H9 (cell line): ENCODE data around the gene TFRC. TPM values are rescaled to one million over a fixed set of nuclear protein-coding genes. Genes with fewer than 3 reads are reported as not detected.

Experiments
- DNase-seq: peaks from one replicate; pipeline ENCODE4 v3.0.0-alpha.2; 2017
- H2AFZ ChIP-seq: one replicate; pipeline ENCODE4 v1.6.1; 2013; ENCODE audit warnings: mild to moderate bottlenecking, low read length, control low read depth, moderate library complexity
- H2AK5ac ChIP-seq: 2 replicates; pipeline ENCODE4 v1.6.1; 2013; ENCODE audit warnings: low read length, control low read depth, mixed read lengths; ENCODE audit not compliant: insufficient read length
- H2BK120ac ChIP-seq: one replicate; pipeline ENCODE4 v1.6.1; 2013; ENCODE audit warnings: low read depth, mild to moderate bottlenecking, low read length, control low read depth, inconsistent platforms; ENCODE audit not compliant: poor library complexity, severe bottlenecking
- H2BK12ac ChIP-seq: 2 replicates; pipeline ENCODE4 v1.6.1; 2013; ENCODE audit warnings: low read length, control low read depth, mixed read lengths, low read depth; ENCODE audit not compliant: insufficient read length
- H2BK15ac ChIP-seq: 2 replicates; pipeline ENCODE4 v1.6.1; 2013; ENCODE audit warnings: low read depth, low read length, control low read depth
- H2BK20ac ChIP-seq: one replicate; pipeline ENCODE4 v1.6.1; 2013; ENCODE audit warnings: low read depth, mild to moderate bottlenecking, low read length, control low read depth, inconsistent platforms; ENCODE audit not compliant: poor library complexity, severe bottlenecking
- H2BK5ac ChIP-seq: 2 replicates; pipeline ENCODE4 v1.6.1; 2013; ENCODE audit warnings: low read length, control low read depth, mixed read lengths; ENCODE audit not compliant: insufficient read length
- H3K14ac ChIP-seq: 2 replicates; pipeline ENCODE4 v1.6.1; 2013; ENCODE audit warnings: low read length, control low read depth; ENCODE audit not compliant: insufficient read depth
- H3K18ac ChIP-seq: 2 replicates; pipeline ENCODE4 v1.6.1; 2013; ENCODE audit warnings: low read depth, mild to moderate bottlenecking, mixed read lengths, low read length, control low read depth; ENCODE audit not compliant: insufficient read length
- H3K23ac ChIP-seq: 2 replicates; pipeline ENCODE4 v1.6.1; 2013; ENCODE audit warnings: low read length, control low read depth, mixed read lengths, low read depth; ENCODE audit not compliant: insufficient read length
- H3K23me2 ChIP-seq: 2 replicates; pipeline ENCODE4 v1.6.1; 2013; ENCODE audit warnings: low read depth, mild to moderate bottlenecking, mixed read lengths, low read length, control low read depth; ENCODE audit not compliant: insufficient read length, poor library complexity, severe bottlenecking
- H3K27ac ChIP-seq: 2 replicates; pipeline ENCODE4 v1.5.1; 2013; ENCODE audit warnings: low read length, control low read depth, mixed read lengths, low read depth; ENCODE audit not compliant: insufficient read length
- H3K27me3 ChIP-seq: 2 replicates; pipeline ENCODE4 v1.6.1; 2013; ENCODE audit warnings: low read length, control low read depth, inconsistent platforms; ENCODE audit not compliant: insufficient read depth
- H3K4ac ChIP-seq: 2 replicates; pipeline ENCODE4 v1.6.1; 2013; ENCODE audit warnings: low read depth, mild to moderate bottlenecking, control low read depth, inconsistent platforms, low read length, moderate library complexity
- H3K4me1 ChIP-seq: 2 replicates; pipeline ENCODE4 v1.6.1; 2013; ENCODE audit warnings: low read length, control low read depth, inconsistent platforms; ENCODE audit not compliant: insufficient read depth
- H3K4me2 ChIP-seq: 2 replicates; pipeline ENCODE4 v1.6.1; 2013; ENCODE audit warnings: low read length, control low read depth, mixed read lengths; ENCODE audit not compliant: insufficient read length, insufficient read depth
- H3K56ac ChIP-seq: 2 replicates; pipeline ENCODE4 v1.6.1; 2013; ENCODE audit warnings: low read depth, mild to moderate bottlenecking, mixed read lengths, low read length, control low read depth; ENCODE audit not compliant: insufficient read length
- H3K79me1 ChIP-seq: 2 replicates; pipeline ENCODE4 v1.6.1; 2013; ENCODE audit warnings: low read depth, mild to moderate bottlenecking, moderate library complexity, low read length, control low read depth, inconsistent platforms; ENCODE audit not compliant: insufficient read depth, poor library complexity, severe bottlenecking
- H3K79me2 ChIP-seq: 2 replicates; pipeline ENCODE4 v1.6.1; 2013; ENCODE audit warnings: low read length, control low read depth, inconsistent platforms; ENCODE audit not compliant: insufficient read depth
- H3K9ac ChIP-seq: 2 replicates; pipeline ENCODE4 v1.6.1; 2013; ENCODE audit warnings: low read length, control low read depth, mixed read lengths; ENCODE audit not compliant: insufficient read length; ENCODE audit errors: extremely low read depth
- H3K9me3 ChIP-seq: one replicate; pipeline ENCODE4 v1.6.1; 2013; ENCODE audit warnings: low read depth, low read length, inconsistent platforms; ENCODE audit not compliant: control insufficient read depth
- H3T11ph ChIP-seq: one replicate; pipeline ENCODE4 v1.6.1; 2013; ENCODE audit warnings: mild to moderate bottlenecking, low read length, control low read depth, inconsistent platforms
- H4K20me1 ChIP-seq: one replicate; pipeline ENCODE4 v1.6.1; 2013; ENCODE audit not compliant: control insufficient read depth, insufficient read length, insufficient read depth
- H4K5ac ChIP-seq: 2 replicates; pipeline ENCODE4 v1.6.1; 2013; ENCODE audit warnings: low read depth, mild to moderate bottlenecking, mixed read lengths, low read length, control low read depth; ENCODE audit not compliant: insufficient read length
- H4K8ac ChIP-seq: replicated peaks from 2 replicates; pipeline ENCODE4 v1.6.1; 2013; ENCODE audit warnings: low read length, control low read depth, mixed read lengths, low read depth; ENCODE audit not compliant: insufficient read length
- H4K91ac ChIP-seq: 2 replicates; pipeline ENCODE4 v1.6.1; 2013; ENCODE audit warnings: low read depth, mild to moderate bottlenecking, moderate library complexity, mixed read lengths, low read length, control low read depth; ENCODE audit not compliant: insufficient read length
- H3K27ac Mint-ChIP-seq, 3 experiments: 2 replicates in 2 of 3; 3 replicates in 1 of 3; pipeline ENCODE4 v1.8.0; 2020 to 2021; ENCODE audit warnings: mixed read lengths in 3 of 3, mild to moderate bottlenecking in 1 of 3, moderate library complexity in 1 of 3
- H3K27me3 Mint-ChIP-seq: 2 replicates; pipeline ENCODE4 v1.8.0; 2021; ENCODE audit warnings: low read depth, mild to moderate bottlenecking, moderate library complexity, mixed read lengths
- H3K36me3 Mint-ChIP-seq, 3 experiments: 2 replicates in 2 of 3; 3 replicates in 1 of 3; pipeline ENCODE4 v1.8.0; 2020 to 2021; ENCODE audit warnings: low read depth in 3 of 3, mixed read lengths in 3 of 3; ENCODE audit not compliant: insufficient read depth in 1 of 3
- H3K4me1 Mint-ChIP-seq, 2 experiments: 2 replicates each; pipeline ENCODE4 v1.8.0; 2020; ENCODE audit warnings: mixed read lengths in 2 of 2
- H3K4me3 Mint-ChIP-seq, 2 experiments: 2 replicates in 1 of 2; 3 replicates in 1 of 2; pipeline ENCODE4 v1.8.0; 2020 to 2021; ENCODE audit warnings: mild to moderate bottlenecking in 2 of 2, mixed read lengths in 2 of 2, moderate library complexity in 1 of 2
- H3K9me3 Mint-ChIP-seq, 2 experiments: 2 replicates in 1 of 2; 3 replicates in 1 of 2; pipeline ENCODE4 v1.8.0; 2020; ENCODE audit warnings: mild to moderate bottlenecking in 2 of 2, mixed read lengths in 2 of 2, moderate library complexity in 1 of 2
- WGBS: extraction: QIAGEN DNeasy Blood & Tissue Kit; methylation state at CpG from one replicate; pipeline ENCODE4 v1.1.7; 2013; ENCODE audit warnings: missing lambda C conversion rate, low lambda C conversion rate, mixed read lengths; ENCODE audit not compliant: insufficient read length; ENCODE audit errors: extremely low coverage; 5-methylcytosine and 5-hydroxymethylcytosine counted together
- total RNA-seq: library from RNA; stranded (reverse); gene quantifications from 2 replicates; pipeline ENCODE4 v1.2.1, GENCODE V29; 2021
- TF ChIP-seq, protein P1 (sequence below): fragments of 200-600 bp; sonication (generic); conservative IDR thresholded peaks from 3 replicates; pipeline ENCODE4 v1.8.0; 2021; ENCODE audit warnings: antibody characterized with exemption, mild to moderate bottlenecking

TFRC gene
- total RNA-seq, 1 experiment from 2014 or later, result 135 TPM

DNA sequence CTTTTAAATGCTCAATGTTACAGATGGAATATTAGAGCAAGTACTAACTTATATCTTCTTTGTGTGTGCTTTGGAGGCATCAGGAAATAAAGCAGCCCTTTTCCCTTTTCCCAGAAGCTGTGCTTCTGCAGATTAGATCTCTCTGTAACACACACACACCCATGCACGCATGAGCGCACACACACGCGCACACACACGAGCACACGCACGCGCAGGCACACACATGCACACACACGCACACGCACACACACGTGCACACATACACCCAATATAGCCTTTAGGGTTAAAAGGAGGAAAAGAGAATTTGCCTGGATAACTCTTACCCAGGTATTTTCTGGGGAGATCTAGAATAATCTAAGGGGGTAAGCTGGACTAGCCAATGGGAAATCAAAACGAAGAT lies 56.9 kb downstream of the TFRC start:
- no peak overlapping the region for H3K23ac ChIP-seq
- Mint-ChIP-seq H3K27me3 (peaks cover 8% of the 10 kb centered on the region), H3K4me3 (no peak overlapping the region), H3K4me1 (peaks cover 2 to 4% of the 10 kb centered on the region in 2 experiments; a peak in 1 of 4 replicates), H3K27ac (no peak overlapping the region; a peak in 1 of 7 replicates), H3K9me3 (peaks cover 12 to 18% of the 10 kb centered on the region in 2 experiments), H3K36me3 (peaks cover 3 to 12% (median 7%) of the 10 kb centered on the region in 3 experiments)
- no peak overlapping the region for H2BK15ac ChIP-seq
- no peak overlapping the region for H3K9ac ChIP-seq
- no peak overlapping the region for H3K56ac ChIP-seq
- no peak overlapping the region for H3K4ac ChIP-seq
- H4K8ac ChIP-seq, result no peak overlapping the region
- H2AK5ac ChIP-seq, result no peak overlapping the region
- no peak overlapping the region for H4K91ac ChIP-seq
- no peaks in the 10 kb centered on the region for H3K79me1 ChIP-seq
- H3K9me3 ChIP-seq, result no peaks in the 10 kb centered on the region
- H3T11ph ChIP-seq, result no peak overlapping the region
- no peaks in the 10 kb centered on the region for H3K23me2 ChIP-seq
- TF ChIP-seq, protein P1, sequence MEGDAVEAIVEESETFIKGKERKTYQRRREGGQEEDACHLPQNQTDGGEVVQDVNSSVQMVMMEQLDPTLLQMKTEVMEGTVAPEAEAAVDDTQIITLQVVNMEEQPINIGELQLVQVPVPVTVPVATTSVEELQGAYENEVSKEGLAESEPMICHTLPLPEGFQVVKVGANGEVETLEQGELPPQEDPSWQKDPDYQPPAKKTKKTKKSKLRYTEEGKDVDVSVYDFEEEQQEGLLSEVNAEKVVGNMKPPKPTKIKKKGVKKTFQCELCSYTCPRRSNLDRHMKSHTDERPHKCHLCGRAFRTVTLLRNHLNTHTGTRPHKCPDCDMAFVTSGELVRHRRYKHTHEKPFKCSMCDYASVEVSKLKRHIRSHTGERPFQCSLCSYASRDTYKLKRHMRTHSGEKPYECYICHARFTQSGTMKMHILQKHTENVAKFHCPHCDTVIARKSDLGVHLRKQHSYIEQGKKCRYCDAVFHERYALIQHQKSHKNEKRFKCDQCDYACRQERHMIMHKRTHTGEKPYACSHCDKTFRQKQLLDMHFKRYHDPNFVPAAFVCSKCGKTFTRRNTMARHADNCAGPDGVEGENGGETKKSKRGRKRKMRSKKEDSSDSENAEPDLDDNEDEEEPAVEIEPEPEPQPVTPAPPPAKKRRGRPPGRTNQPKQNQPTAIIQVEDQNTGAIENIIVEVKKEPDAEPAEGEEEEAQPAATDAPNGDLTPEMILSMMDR, result no peak
- H3K27ac ChIP-seq, result no peak overlapping the region
- WGBS, result no CpG with 5 or more reads among the region's 12 CpGs
- DNase-seq, result no peak
- no peak overlapping the region for H3K4me2 ChIP-seq
- no peak overlapping the region for H2BK5ac ChIP-seq
- no peak overlapping the region for H4K5ac ChIP-seq
- H3K14ac ChIP-seq, result no peak overlapping the region
- no peak overlapping the region for H2BK20ac ChIP-seq
- no peak overlapping the region for H2BK120ac ChIP-seq
- H3K18ac ChIP-seq, result no peak overlapping the region
- H3K4me1 ChIP-seq, result no peaks in the 10 kb centered on the region; the same call in 1 of the 2 replicates
- H3K79me2 ChIP-seq, result no peaks in the 10 kb centered on the region
- H4K20me1 ChIP-seq, result no peaks in the 10 kb centered on the region
- H3K27me3 ChIP-seq, result no peaks in the 10 kb centered on the region
- no peak overlapping the region for H2AFZ ChIP-seq
- H2BK12ac ChIP-seq, result no peak overlapping the region
